HepG2 (cell line): Measurements from ENCODE around the gene NT5C1A. TPM values are rescaled to one million over a fixed set of nuclear protein-coding genes. Genes with fewer than 3 reads are reported as not detected.

Source experiments
- ATAC-seq: fragments of 200-7000 bp; cut with Tn5 transposase; 3 replicates; pipeline ENCODE4 v1.9.1; 2020; ENCODE audit warnings: mild to moderate bottlenecking, moderate library complexity
- BruUV-seq: library from RNA; stranded (reverse); fragments of 400-500 nt; replicated peaks from 2 replicates; lab custom pipeline; 2021; lab: Mats Ljungman, UMichigan
- CTCF ChIA-PET: fragments of 300-600 bp; formaldehyde crosslinking; extraction: SDS; loops from one replicate; lab custom pipeline; 2021; ENCODE audit warnings: low total read pairs, inconsistent platforms, low intra/inter-chr PET ratio; lab: Yijun Ruan, JAX
- POLR2A ChIA-PET: fragments of 350-600 bp; sonication (Branson Sonifier 250); formaldehyde crosslinking; loops from one replicate; lab custom pipeline; 2020; ENCODE audit warnings: antibody characterized with exemption, inconsistent platforms; lab: Yijun Ruan, JAX
- DNase-seq: peaks from one replicate; pipeline ENCODE4 v3.0.0-alpha.2; 2015; ENCODE audit warnings: low spot score
- FAIRE-seq: peaks from 3 replicates; lab custom pipeline; 2011; peaks lifted over from hg19 to GRCh38; lab: Jason Lieb, UNC
- H2AFZ ChIP-seq: one replicate; pipeline ENCODE4 v1.6.1; 2011; ENCODE audit warnings: low read length, inconsistent platforms
- H3K27ac ChIP-seq: fragments of 300-600 bp; 3 replicates; pipeline ENCODE4 v1.8.0; 2011; ENCODE audit warnings: mixed run types, mild to moderate bottlenecking, mixed read lengths, low read length, inconsistent platforms; ENCODE audit not compliant: insufficient read depth; ENCODE audit errors: extremely low read length
- H3K27me3 ChIP-seq, 2 experiments: fragments of 200-600 bp in 1 of 2; 2 replicates in 1 of 2; 3 replicates in 1 of 2; pipeline versions ENCODE4 v1.6.0 to v1.8.0; 2011; ENCODE audit warnings: low read length in 2 of 2, mild to moderate bottlenecking in 2 of 2, moderate library complexity in 2 of 2, inconsistent platforms in 1 of 2; ENCODE audit not compliant: insufficient read depth in 2 of 2, control insufficient read depth in 1 of 2
- H3K36me3 ChIP-seq, 2 experiments: fragments of 200-600 bp in 1 of 2; replicated peaks in 1 of 2; 2 replicates in 1 of 2; 3 replicates in 1 of 2; pipeline versions ENCODE4 v1.5.1 to v1.8.0; 2011; ENCODE audit warnings: low read length in 2 of 2, inconsistent platforms in 1 of 2; ENCODE audit not compliant: insufficient read depth in 2 of 2, control insufficient read depth in 1 of 2
- H3K4me1 ChIP-seq: 2 replicates; pipeline ENCODE4 v1.5.1; 2012; ENCODE audit warnings: low read length, inconsistent platforms; ENCODE audit not compliant: insufficient read depth
- H3K4me2 ChIP-seq: 2 replicates; pipeline ENCODE4 v1.6.0; 2011; ENCODE audit warnings: low read depth, low read length, inconsistent platforms
- H3K4me3 ChIP-seq, 3 experiments: fragments of 200-600 bp in 1 of 3; sonication (generic), shearing (Covaris generic) in 1 of 3; replicated peaks in 1 of 3; 2 replicates each; pipeline ENCODE4 v1.5.1; 2011 to 2016; ENCODE audit warnings: low read length in 3 of 3, inconsistent platforms in 2 of 3, low read depth in 2 of 3, mild to moderate bottlenecking in 2 of 3, control low read depth in 1 of 3, mixed read lengths in 1 of 3; ENCODE audit not compliant: insufficient read depth in 1 of 3
- H3K79me2 ChIP-seq: one replicate; pipeline ENCODE4 v1.6.1; 2011; ENCODE audit warnings: low read length, inconsistent platforms; ENCODE audit not compliant: insufficient read depth
- H3K9ac ChIP-seq: 2 replicates; pipeline ENCODE4 v1.6.0; 2011; ENCODE audit warnings: mild to moderate bottlenecking, low read depth, low read length, inconsistent platforms; ENCODE audit not compliant: insufficient read depth
- H3K9me3 ChIP-seq: 2 replicates; pipeline ENCODE4 v1.5.1; 2012; ENCODE audit warnings: mild to moderate bottlenecking, low read length
- H4K20me1 ChIP-seq: 2 replicates; pipeline ENCODE4 v1.6.0; 2011; ENCODE audit warnings: inconsistent platforms, mild to moderate bottlenecking, low read length, moderate library complexity; ENCODE audit not compliant: insufficient read depth
- CENPT ChIP-seq: sonication (generic); formaldehyde crosslinking; IDR thresholded peaks from 2 replicates; pipeline ENCODE4 v1.8.0; 2022; ENCODE audit warnings: low read depth, mild to moderate bottlenecking, moderate library complexity, missing genetic modification reagents
- KLF15 ChIP-seq: sonication (generic); formaldehyde crosslinking; IDR thresholded peaks from 2 replicates; pipeline ENCODE4 v1.8.1; 2023; ENCODE audit warnings: borderline replicate concordance, mild to moderate bottlenecking, inconsistent platforms, missing genetic modification reagents, mixed read lengths
- NBN ChIP-seq: fragments of 450-650 bp; conservative IDR thresholded peaks from 2 replicates; pipeline ENCODE4 v1.6.1; 2017
- NFIB ChIP-seq: sonication (generic); formaldehyde crosslinking; IDR thresholded peaks from 2 replicates; pipeline ENCODE4 v1.9.0; 2021; ENCODE audit warnings: missing genetic modification reagents, mild to moderate bottlenecking, borderline replicate concordance
- NFIC ChIP-seq: IDR thresholded peaks from 2 replicates; pipeline ENCODE4 v1.6.1; 2012; ENCODE audit warnings: mild to moderate bottlenecking, low read length, inconsistent platforms
- PAF1 ChIP-seq: IDR thresholded peaks from 2 replicates; pipeline ENCODE4 v1.6.1; 2016; ENCODE audit warnings: missing genetic modification reagents, missing compliant biosample characterization
- RARA ChIP-seq: IDR thresholded peaks from 2 replicates; pipeline ENCODE4 v1.6.1; 2016; ENCODE audit warnings: missing genetic modification reagents, missing compliant biosample characterization
- SMAD9 ChIP-seq: sonication (generic); formaldehyde crosslinking; IDR thresholded peaks from 2 replicates; pipeline ENCODE4 v1.5.1; 2020; ENCODE audit warnings: mild to moderate bottlenecking, missing genetic modification reagents
- THAP11 ChIP-seq: IDR thresholded peaks from 2 replicates; pipeline ENCODE4 v1.6.1; 2016; ENCODE audit warnings: missing biosample characterization, missing genetic modification reagents
- ZNF451 ChIP-seq: sonication (generic); formaldehyde crosslinking; IDR thresholded peaks from 2 replicates; pipeline ENCODE4 v1.5.0; 2020; ENCODE audit warnings: mild to moderate bottlenecking, missing genetic modification reagents
- ZNF720 ChIP-seq: sonication (generic); formaldehyde crosslinking; IDR thresholded peaks from 2 replicates; pipeline ENCODE4 v1.4.0; 2020; ENCODE audit warnings: missing genetic modification reagents
- ZNF749 ChIP-seq: sonication (generic); formaldehyde crosslinking; IDR thresholded peaks from 2 replicates; pipeline ENCODE4 v1.8.0; 2022; ENCODE audit warnings: mild to moderate bottlenecking, missing genetic modification reagents, moderate library complexity, borderline replicate concordance
- WGBS: methylation state at CpG from one replicate; pipeline ENCODE4 v1.1.6; 2017; ENCODE audit warnings: low lambda C conversion rate; 5-methylcytosine and 5-hydroxymethylcytosine counted together
- in situ Hi-C: cut with HindIII; loops from 2 replicates; pipeline ENCODE4 v1.10.0; 2017; ENCODE audit warnings: low pct_unique_long_range_greater_than_20kb; ENCODE audit not compliant: extremely low pct_ligation_motif_present
- intact Hi-C: fragments of 100-400 bp; cut with micrococcal nuclease; formaldehyde crosslinking; loops from one replicate; pipeline ENCODE4 v1.10.0; 2022; ENCODE audit not compliant: unreplicated experiment
- polyA plus RNA-seq, 8 experiments: library from polyadenylated mRNA; depleted of rRNA in 3 of 8; stranded (reverse) in 7 of 8; unstranded in 1 of 8; fragments of >200 nt; fragmentation: Illumina TruSeq in 4 of 8; extraction: Trizol in 4 of 8; gene quantifications; 2 replicates each; pipeline versions ENCODE4 v1.2.1 to v1.2.3, GENCODE V29; 2011 to 2016; ENCODE audit warnings: low read depth in 4 of 8, missing spikeins in 1 of 8, mixed read lengths in 1 of 8; ENCODE audit not compliant: insufficient read depth in 1 of 8
- total RNA-seq, 5 experiments: library from RNA; depleted of rRNA; stranded (reverse); fragments of >200 nt; fragmentation: Illumina TruSeq; extraction: Trizol; gene quantifications; 2 replicates each; pipeline ENCODE4 v1.2.3, GENCODE V29; 2016; ENCODE audit warnings: low read depth in 1 of 5
- TF ChIP-seq, protein P1 (sequence below): sonication (generic); formaldehyde crosslinking; IDR thresholded peaks from 2 replicates; pipeline ENCODE4 v1.9.0; 2021; ENCODE audit warnings: missing genetic modification reagents, borderline replicate concordance

Gene NT5C1A
- total and polyA plus RNA-seq, 2 of the 13 experiments (the other 11 are each of a cell fraction or from before 2014, with no cell fraction given), result not detected

DNA sequence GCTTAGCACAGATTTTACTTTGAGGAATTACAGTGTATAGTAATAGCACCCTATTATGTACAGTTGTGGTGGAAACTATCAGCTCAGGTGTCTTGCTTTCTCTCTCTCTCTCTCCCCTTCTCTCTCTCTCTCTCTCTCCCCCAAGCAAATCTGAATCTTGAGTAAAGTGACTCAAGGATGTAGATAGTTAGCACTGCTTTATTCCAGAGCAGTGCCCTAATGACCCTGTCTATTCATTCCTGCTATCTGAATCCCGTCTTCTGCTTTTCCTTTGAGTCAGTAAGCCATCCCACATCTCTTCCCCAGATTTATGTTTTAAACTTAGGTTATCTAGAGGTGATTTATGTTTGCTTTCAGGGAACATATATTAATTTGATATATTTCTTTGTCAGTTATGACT is 24.5 kb upstream of the NT5C1A start:
- no peak overlapping the region for H3K27ac ChIP-seq
- ChIA-PET CTCF (no interaction called here), POLR2A (no interaction called here)
- no peaks in the 10 kb centered on the region for H3K9me3 ChIP-seq
- ATAC-seq (no peak), FAIRE-seq (no peak), DNase-seq (no peak)
- in situ Hi-C loops (no loop called here), intact Hi-C loops (no loop called here)
- no peak overlapping the region for H3K9ac ChIP-seq
- H2AFZ ChIP-seq, result no peak overlapping the region
- peaks cover 19% of the 10 kb centered on the region for H3K4me1 ChIP-seq
- BruUV-seq, result no TSS peak
- WGBS, result 4% methylated on average over 1 of the region's 1 CpG
- TF ChIP-seq NFIC, result no peak
- no peak for TF ChIP-seq PAF1 (CRISPR knock-in tag)
- TF ChIP-seq ZNF451 (CRISPR knock-in tag), result no peak
- no peak for TF ChIP-seq ZNF749 (CRISPR knock-in tag)
- TF ChIP-seq NFIB (CRISPR knock-in tag), result no peak
- TF ChIP-seq RARA (CRISPR knock-in tag), result no peak
- TF ChIP-seq CENPT (CRISPR knock-in tag), result no peak
- no peak for TF ChIP-seq ZNF720 (CRISPR knock-in tag)
- TF ChIP-seq KLF15 (CRISPR knock-in tag), result no peak
- TF ChIP-seq, protein P1, sequence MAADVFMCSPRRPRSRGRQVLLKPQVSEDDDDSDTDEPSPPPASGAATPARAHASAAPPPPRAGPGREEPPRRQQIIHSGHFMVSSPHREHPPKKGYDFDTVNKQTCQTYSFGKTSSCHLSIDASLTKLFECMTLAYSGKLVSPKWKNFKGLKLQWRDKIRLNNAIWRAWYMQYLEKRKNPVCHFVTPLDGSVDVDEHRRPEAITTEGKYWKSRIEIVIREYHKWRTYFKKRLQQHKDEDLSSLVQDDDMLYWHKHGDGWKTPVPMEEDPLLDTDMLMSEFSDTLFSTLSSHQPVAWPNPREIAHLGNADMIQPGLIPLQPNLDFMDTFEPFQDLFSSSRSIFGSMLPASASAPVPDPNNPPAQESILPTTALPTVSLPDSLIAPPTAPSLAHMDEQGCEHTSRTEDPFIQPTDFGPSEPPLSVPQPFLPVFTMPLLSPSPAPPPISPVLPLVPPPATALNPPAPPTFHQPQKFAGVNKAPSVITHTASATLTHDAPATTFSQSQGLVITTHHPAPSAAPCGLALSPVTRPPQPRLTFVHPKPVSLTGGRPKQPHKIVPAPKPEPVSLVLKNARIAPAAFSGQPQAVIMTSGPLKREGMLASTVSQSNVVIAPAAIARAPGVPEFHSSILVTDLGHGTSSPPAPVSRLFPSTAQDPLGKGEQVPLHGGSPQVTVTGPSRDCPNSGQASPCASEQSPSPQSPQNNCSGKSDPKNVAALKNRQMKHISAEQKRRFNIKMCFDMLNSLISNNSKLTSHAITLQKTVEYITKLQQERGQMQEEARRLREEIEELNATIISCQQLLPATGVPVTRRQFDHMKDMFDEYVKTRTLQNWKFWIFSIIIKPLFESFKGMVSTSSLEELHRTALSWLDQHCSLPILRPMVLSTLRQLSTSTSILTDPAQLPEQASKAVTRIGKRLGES, result no peak
- no peak for TF ChIP-seq NBN
- TF ChIP-seq SMAD9 (CRISPR knock-in tag), result no peak
- TF ChIP-seq THAP11 (CRISPR knock-in tag), result no peak
- H3K27me3 ChIP-seq, result peaks cover 4 to 29% of the 10 kb centered on the region in 2 experiments; a peak in 4 of 5 replicates
- no peak overlapping the region for H3K4me3 ChIP-seq
- H4K20me1 ChIP-seq, result no peaks in the 10 kb centered on the region
- H3K79me2 ChIP-seq, result no peaks in the 10 kb centered on the region
- no peaks in the 10 kb centered on the region for H3K36me3 ChIP-seq
- H3K4me2 ChIP-seq, result no peak overlapping the region
